H7 (cell line): ENCODE measurements around the gene NELFE. TPM values are rescaled to one million over a fixed set of nuclear protein-coding genes. Genes with fewer than 3 reads are reported as not detected.
A peak's percentile ranks its signal among the peaks of the same experiment; 100 is the strongest.

Source experiments
- DNase-seq: peaks from one replicate; pipeline ENCODE4 v3.0.0; 2012
- H3K27me3 ChIP-seq: 2 replicates; pipeline ENCODE4 v1.6.0; 2011; ENCODE audit warnings: mild to moderate bottlenecking, low read length; ENCODE audit not compliant: control insufficient read depth, insufficient read depth
- H3K36me3 ChIP-seq: replicated peaks from 2 replicates; pipeline ENCODE4 v1.5.1; 2011; ENCODE audit warnings: low read length; ENCODE audit not compliant: control insufficient read depth, insufficient read depth
- H3K4me3 ChIP-seq: 2 replicates; pipeline ENCODE4 v1.5.1; 2011; ENCODE audit warnings: low read depth, mild to moderate bottlenecking, control low read depth, low read length, moderate library complexity; ENCODE audit not compliant: insufficient read depth
- total RNA-seq: library from RNA; depleted of rRNA; stranded (reverse); fragments of >200 nt; shearing (Covaris generic); gene quantifications from 2 replicates; pipeline ENCODE4 v1.2.3, GENCODE V29; 2014

The NELFE gene
- total RNA-seq, 1 experiment from 2014 or later: 115 TPM

DNA sequence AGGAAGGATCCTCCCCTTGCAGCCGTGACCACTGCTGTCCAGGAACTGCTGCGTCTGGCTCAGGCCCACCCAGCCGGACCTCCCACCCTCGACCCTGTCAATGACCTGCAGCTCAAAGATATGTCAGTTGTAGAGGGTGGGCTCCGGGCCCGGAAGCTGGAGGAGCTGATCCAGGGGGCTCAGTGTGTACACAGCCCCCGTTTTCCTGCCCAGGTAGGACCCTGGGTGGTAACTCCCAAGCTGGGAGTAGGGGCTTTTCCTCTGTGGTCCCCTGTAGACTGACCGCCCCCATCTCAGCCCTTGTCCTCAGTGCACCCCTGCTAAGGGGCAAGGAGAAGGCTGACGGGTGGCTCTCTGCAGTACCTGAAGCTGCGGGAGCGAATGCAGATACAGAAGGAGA, 9.6 kb upstream of the NELFE start:
- peak; percentile 37 for DNase-seq
- H3K27me3 ChIP-seq: no peaks in the 10 kb centered on the region
- no peak overlapping the region for H3K4me3 ChIP-seq
- H3K36me3 ChIP-seq: peaks cover 40% of the 10 kb centered on the region

DNA sequence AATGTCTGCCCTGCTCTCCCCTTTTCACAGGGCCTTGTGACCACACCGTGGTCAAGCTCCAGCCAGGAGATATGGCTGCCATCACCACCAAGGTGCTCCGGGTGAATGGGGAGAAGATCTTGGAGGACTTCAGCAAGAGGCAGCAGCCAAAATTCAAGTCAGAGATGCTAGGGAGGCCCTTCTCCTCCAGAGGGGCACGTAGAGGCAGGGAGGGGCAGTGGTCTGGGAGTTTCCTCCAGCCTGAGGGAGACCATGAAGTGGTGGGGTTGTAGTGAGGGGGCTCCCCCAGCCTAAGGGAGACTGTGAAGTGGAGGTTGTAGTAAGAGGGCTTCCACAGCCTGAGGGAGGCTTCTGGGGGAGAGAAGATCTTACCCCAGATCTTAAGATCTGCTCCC, 9.2 kb upstream of the NELFE start:
- Histone ChIP-seq H3K27me3 (no peaks in the 10 kb centered on the region), H3K4me3 (no peak overlapping the region), H3K36me3 (peaks cover 40% of the 10 kb centered on the region)
- no peak for DNase-seq

DNA sequence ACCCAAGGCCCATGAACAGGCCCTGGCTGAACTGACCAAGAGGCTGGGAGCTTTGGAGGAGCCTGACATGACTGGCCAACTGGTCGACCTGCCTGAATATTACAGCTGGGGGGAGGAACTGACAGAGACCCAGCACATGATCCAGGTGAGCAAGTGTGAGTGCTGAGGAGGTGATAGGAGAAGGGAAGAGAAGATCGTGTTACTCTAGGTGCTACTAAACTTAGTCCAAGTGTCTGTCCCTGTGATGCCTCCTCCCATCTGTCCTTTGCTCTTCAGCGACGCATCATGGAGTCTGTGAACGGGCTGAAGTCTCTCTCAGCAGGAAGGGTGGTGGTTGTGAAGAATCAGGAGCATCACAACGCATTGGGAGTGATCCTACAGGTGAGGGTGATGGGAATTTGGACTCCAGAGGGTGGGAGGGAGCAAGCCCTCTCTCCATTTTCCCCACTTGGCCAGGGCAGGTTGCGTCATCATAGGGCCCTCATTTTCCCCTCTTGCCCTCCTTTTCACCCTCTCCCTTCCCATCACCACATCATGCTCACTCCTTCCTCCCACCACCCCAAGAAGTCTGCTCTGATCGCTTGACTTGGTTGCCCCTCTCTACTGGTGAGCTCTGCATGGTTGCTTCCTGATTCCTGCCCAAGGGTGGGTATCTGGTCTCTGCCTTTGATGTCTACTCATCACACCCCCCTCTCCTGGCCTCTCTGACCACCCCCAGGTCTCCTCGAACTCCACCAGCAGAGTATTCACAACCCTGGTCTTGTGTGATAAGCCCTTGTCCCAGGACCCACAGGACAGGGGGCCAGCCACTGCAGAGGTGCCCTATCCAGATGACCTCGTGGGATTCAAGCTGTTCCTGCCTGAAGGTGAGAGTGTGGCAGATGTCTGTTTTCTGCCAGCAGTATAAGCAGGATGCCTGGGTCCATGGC, 8.5 kb upstream of the NELFE start:
- DNase-seq: no peak
- Histone ChIP-seq H3K27me3 (no peaks in the 10 kb centered on the region), H3K36me3 (peaks cover 44% of the 10 kb centered on the region), H3K4me3 (no peak overlapping the region)

DNA sequence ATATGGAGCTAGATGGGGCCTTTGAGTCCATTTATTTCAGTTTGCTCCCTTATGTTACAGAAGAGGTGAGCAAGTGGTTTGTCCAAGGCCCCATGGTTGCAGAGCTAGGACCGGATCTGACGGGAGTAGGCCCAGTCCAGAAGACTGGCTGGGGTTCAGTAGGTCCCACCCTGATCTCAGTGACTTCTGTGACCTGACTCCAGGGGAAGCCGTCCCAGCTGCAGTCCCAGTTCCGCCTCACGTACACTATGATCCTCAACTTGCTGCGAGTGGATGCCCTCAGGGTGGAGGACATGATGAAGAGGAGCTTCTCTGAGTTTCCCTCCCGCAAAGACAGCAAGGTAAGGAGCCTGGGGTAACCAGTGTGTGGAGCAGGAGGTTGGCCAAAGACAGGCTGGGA, 7.7 kb upstream of the NELFE start:
- no peak for DNase-seq
- H3K36me3 ChIP-seq: peaks cover 50% of the 10 kb centered on the region
- no peak overlapping the region for H3K4me3 ChIP-seq
- no peaks in the 10 kb centered on the region for H3K27me3 ChIP-seq

DNA sequence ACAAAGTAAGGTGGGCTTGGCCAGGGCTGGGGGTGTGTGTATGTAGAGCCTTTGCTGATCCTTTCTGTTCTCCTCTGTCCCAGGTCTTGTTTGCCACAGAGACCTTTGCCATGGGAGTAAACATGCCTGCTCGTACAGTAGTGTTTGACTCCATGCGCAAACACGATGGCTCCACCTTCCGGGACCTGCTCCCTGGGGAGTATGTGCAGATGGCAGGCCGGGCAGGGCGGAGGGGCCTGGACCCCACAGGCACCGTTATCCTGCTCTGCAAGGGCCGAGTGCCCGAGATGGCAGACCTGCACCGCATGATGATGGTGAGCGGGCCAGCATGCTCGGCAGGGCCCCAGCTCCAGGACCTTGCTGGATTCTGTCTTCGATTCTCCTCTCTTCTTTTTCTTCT, 6.9 kb upstream of the NELFE start:
- H3K4me3 ChIP-seq: no peak overlapping the region
- DNase-seq: peak; percentile 39
- H3K27me3 ChIP-seq: no peaks in the 10 kb centered on the region
- peaks cover 50% of the 10 kb centered on the region for H3K36me3 ChIP-seq

DNA sequence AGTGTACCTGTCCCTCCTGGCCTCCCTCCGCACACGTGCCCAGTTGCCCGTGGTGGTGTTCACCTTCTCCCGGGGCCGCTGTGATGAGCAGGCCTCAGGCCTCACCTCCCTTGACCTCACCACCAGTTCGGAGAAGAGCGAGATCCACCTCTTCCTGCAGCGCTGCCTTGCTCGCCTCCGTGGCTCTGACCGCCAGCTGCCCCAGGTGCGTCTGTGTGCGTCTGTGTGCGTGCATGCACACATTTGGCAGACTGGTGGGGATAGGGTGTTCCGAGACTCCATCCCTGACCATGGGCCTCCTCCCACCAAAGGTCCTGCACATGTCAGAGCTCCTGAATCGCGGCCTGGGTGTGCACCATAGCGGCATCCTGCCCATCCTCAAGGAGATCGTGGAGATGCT, 5.2 kb upstream of the NELFE start:
- DNase-seq: no peak
- H3K36me3 ChIP-seq: peaks cover 43% of the 10 kb centered on the region
- no peak overlapping the region for H3K4me3 ChIP-seq
- H3K27me3 ChIP-seq: no peaks in the 10 kb centered on the region

DNA sequence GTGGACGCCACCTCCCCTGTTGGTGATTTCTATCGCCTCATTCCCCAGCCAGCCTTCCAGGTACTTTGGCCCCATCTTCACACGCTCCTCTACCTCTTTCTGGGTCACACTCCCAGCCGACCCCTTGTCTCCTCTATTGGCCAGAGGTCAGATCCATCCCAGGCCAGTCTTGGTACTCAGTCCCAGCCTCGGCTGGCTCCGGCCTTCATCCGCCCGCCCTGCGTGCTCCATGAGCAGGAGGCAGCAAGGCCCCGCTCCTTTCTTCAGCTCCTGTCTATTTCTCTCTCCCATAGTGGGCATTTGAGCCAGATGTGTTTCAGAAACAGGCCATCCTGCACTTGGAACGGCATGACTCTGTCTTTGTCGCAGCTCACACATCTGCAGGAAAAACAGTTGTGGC, 2.8 kb upstream of the NELFE start:
- no peak for DNase-seq
- H3K4me3 ChIP-seq: no peak overlapping the region
- H3K27me3 ChIP-seq: no peaks in the 10 kb centered on the region
- peaks cover 32% of the 10 kb centered on the region for H3K36me3 ChIP-seq

DNA sequence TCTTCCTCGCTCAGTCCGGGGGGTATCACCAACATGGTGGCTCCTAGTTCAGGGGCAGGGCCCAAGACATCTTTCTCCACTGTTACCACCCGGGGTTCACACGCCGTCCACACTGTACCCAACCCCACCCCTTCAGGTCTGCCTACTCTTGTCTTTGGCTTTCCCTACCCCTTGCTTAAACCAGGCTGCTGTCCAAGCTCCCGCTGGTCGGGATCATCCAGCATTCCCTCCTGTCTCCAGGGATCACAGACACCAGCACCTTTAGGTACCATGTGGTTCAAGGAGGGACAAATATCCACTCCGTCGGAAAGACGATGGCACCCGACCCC, 395 bp downstream of the NELFE start:
- peak overlapping the region; percentile 79 for H3K4me3 ChIP-seq
- peaks cover 38% of the 10 kb centered on the region for H3K36me3 ChIP-seq
- no peaks in the 10 kb centered on the region for H3K27me3 ChIP-seq
- no peak for DNase-seq

DNA sequence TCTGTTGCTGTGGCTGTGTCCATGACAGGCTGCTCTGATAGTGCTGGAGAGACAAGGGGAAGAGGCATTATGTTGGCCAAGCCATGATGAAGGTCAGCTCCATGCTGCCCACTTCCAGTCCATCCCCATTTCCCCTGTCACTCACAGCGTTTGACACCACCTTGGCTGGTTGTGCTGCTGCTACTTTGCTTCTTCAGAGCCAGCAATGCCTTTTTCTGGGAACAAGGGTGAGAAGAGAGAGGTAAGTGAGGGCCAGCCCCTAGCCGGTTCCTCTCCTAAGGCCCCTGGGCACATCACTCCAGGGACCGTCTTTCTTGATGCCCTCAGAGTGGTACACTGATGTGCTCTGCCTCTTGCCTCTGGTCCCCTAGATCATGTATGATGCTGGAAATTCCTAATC, 2.0 kb downstream of the NELFE start:
- Histone ChIP-seq H3K27me3 (no peaks in the 10 kb centered on the region), H3K4me3 (no peak overlapping the region), H3K36me3 (peaks cover 36% of the 10 kb centered on the region)
- no peak for DNase-seq

DNA sequence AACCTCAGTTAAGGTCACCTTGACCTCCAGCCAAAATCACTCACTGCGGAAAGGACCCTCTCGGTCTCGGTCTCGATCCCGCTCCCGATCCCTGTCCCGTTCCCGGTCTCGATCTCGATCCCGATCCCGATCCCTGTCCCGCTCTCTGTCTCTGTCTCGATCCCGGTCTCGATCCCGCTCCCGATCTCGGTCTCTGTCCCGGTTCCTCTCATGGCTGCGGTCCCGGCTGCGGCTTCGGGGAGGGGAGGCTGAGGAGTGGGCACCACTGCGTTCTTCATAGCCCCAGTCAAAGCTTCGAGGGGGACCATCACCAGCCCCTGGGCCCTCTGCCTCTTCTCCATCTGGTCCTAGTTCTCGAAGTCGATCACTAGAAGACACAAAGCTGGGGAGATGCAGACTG, 4.3 kb downstream of the NELFE start:
- DNase-seq: no peak
- Histone ChIP-seq H3K36me3 (peaks cover 40% of the 10 kb centered on the region), H3K4me3 (no peak overlapping the region), H3K27me3 (no peaks in the 10 kb centered on the region)

DNA sequence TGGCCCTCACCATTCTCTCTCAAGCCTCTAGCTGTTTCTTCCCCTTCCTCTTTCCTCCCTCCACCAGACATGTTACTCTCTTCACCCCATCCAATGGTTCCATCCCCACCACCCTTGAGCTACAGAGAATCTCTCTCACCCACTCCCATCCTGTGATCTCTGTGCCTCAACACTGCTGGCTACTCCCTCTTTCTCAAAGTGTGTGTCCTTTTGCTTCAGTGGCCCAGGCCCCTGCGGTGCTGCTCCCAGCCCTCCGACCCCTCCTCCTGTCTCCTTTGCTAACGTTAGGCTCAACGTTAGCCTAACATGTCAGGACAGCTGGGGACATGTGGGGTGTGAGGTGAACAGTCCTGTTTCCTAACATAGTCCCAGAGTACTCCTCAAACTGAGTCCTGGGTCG, 5.9 kb downstream of the NELFE start:
- no peak for DNase-seq
- peaks cover 40% of the 10 kb centered on the region for H3K36me3 ChIP-seq

DNA sequence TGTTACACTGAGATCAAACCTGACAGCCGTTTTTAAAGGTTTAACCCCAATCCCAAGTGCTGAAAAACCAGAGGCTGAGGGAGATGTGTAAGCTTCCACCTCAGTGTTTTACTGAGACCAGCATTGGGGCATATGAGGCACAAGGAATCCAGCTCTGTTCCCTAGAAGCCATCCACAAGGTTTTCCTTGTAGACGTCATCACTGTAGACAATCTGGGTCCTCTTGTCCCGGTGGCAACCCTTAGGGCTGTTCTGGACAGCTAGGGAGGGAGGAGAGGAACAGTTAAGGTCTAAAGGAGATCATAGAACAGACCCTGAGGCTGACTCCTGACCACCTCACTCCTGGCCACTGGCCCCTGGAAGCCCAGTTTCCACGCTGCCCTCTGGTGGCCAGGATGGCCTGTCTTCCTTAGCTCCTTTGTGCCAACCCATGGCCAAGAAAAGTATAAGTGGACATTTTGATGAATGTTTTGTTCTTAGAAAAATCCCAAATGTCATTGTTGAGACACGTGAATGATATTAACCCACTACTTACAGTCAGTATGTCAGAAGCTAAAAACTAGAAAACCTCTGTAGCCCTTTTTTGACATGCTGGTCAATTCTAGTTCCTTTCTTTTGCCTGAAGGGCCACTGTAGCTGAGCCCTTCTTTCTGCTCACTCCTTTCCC, 6.5 kb downstream of the NELFE start:
- peak; percentile 88 for DNase-seq
- Histone ChIP-seq H3K4me3 (no peak overlapping the region), H3K36me3 (peaks cover 40% of the 10 kb centered on the region), H3K27me3 (no peaks in the 10 kb centered on the region; the same call in 1 of the 2 replicates)

More for the DNA sequence above, 5.9 kb downstream of the NELFE start:
- Histone ChIP-seq H3K27me3 (no peaks in the 10 kb centered on the region), H3K4me3 (no peak overlapping the region)

DNA sequence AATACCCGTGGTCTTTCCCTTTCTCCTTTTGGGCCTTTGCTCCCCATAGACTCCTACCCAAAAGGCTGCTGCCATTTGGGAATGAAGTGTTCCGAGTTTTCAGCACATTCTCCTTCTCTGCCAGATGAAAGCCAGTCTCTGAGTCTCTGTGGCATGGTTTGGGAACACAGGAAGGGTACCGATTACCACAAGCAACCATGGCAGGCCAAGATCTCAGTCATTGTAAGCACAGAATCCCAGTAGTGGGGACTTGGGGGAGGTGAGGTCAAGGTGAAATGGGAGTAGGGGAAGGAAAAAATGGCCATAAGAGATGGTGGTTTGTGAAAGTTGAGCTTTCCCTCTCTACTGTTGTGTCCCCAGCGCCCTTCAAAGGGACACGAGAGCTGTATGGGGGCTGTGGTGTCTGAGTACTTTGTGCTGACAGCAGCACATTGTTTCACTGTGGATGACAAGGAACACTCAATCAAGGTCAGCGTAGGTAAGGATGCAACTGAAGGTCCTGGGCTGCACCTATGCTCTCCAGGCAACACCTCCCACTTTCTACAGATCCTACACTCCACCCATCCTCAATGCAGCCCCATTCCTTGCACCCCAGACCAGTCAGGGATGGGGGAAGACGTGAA, 8.7 kb downstream of the NELFE start:
- no peak for DNase-seq
- Histone ChIP-seq H3K27me3 (peaks cover 2% of the 10 kb centered on the region), H3K36me3 (peaks cover 29% of the 10 kb centered on the region), H3K4me3 (no peak overlapping the region)

DNA sequence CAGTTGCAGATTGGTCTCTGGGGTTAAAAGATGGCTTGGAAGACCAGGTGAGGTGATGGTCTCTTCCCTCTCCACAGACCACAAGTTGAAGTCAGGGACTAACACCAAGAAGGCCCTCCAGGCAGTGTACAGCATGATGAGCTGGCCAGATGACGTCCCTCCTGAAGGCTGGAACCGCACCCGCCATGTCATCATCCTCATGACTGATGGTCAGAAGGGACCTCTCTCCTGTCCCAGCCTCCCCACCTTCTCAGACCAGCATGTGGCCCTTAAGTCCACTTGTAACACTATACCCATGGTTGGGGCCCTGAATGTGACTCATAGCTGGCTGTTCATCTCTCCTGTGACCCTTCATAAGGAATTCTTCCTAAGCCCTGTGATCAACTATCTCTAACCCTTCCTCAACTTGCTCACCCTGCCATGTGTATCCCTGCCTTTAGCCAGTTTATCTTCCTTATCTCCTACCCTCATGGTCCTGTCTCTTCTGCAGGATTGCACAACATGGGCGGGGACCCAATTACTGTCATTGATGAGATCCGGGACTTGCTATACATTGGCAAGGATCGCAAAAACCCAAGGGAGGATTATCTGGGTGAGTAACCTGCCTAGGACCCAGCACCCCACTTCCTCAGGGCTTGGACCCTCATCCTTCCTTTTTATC, 9.9 kb downstream of the NELFE start:
- peaks cover 19% of the 10 kb centered on the region for H3K36me3 ChIP-seq

More for the DNA sequence above, 9.9 kb downstream of the NELFE start:
- no peak for DNase-seq
- Histone ChIP-seq H3K27me3 (peaks cover 2% of the 10 kb centered on the region), H3K4me3 (no peak overlapping the region)
